ENCODE results near the gene TMPRSS3. TPM values are rescaled to one million over a fixed set of nuclear protein-coding genes. Genes with fewer than 3 reads are reported as not detected.

The TMPRSS3 gene
- total and polyA plus RNA-seq, 7 experiments from 2014 or later = 0.11 to 7.6 (median 1.5) TPM

DNA sequence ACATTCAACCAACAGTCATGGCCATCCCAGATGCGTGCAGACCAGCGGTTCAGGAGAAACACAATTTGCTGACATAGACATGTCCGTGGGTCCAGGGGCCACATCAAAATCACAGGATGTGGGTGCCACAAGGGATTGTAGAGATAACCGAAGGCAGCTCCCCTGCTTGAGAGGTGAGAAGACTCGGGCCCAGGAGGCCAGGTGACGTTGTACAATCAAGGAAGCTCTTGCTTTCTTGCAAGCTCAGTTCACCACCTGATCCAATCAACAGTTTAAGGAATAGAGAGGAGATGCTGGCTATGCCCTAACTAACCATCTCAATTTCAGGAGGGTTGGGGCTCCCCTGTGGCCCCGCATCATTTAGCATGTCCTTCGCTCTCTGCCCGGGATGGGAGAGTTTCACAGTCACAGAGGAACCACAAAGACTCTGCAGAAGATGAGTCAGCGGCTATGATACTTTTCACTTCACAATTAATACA, 27.4 kb upstream of the TMPRSS3 start:
- no peak for ATAC-seq
- H3K27ac Mint-ChIP-seq = peak overlapping the region; percentile 67 to 94 (median 89)
- Histone ChIP-seq H3K4me3 (ENCODE audit: low read length) (peak overlapping the region; percentile 5), H3K4me1 (ENCODE audit: control insufficient read depth in 2 of 2, insufficient read depth in 2 of 2, low read length in 2 of 2) (peaks cover 71 to 81% of the 10 kb centered on the region in 2 donors), H3K27ac (ENCODE audit: low read depth, low read length) (peak overlapping the region; percentile 85), H3K9me3 (ENCODE audit: control insufficient read depth in 2 of 3, low read length in 3 of 3) (no peaks in the 10 kb centered on the region), H3K36me3 (ENCODE audit: control insufficient read depth in 2 of 3, insufficient read depth in 3 of 3, low read length in 3 of 3) (peaks cover 26 to 70% (median 52%) of the 10 kb centered on the region in 3 experiments), H3K27me3 (ENCODE audit: control insufficient read depth in 2 of 2, insufficient read depth in 2 of 2, low read length in 2 of 2) (no peaks in the 10 kb centered on the region)
- intact Hi-C loops (cut with micrococcal nuclease) = loop anchor here in 1 of 2 donors (10.0 kb wide), 1 partner anchor 418 kb away; no protein-coding TSS in a partner anchor
- peaks cover 26 to 87% (median 67%) of the 10 kb centered on the region in 5 donors for H3K36me3 Mint-ChIP-seq
- H3K27me3 Mint-ChIP-seq = peaks cover 0 to 6% (median 0%) of the 10 kb centered on the region in 5 donors
- ChIA-PET POLR2A (interaction anchor here (1.0 to 10.0 kb wide), 8 partner anchors 11 to 84 kb away, joined by 3 to 181 read pairs (median 5); partner anchors contain the start of gene UBASH3A), CTCF (interaction anchor here (0.8 to 4.5 kb wide), 4 partner anchors 19 to 86 kb away, joined by 3 to 32 read pairs (median 8); partner anchors contain the start of gene UBASH3A)
- H3K9me3 Mint-ChIP-seq = peaks cover 0 to 12% (median 0%) of the 10 kb centered on the region in 11 donors
- peak in 4 of 9 donors; percentile 26 to 55 (median 39) for DNase-seq
- H3K4me3 Mint-ChIP-seq = peak overlapping the region; percentile 33 to 86 (median 78)
- H3K4me1 Mint-ChIP-seq = peaks cover 59 to 98% (median 91%) of the 10 kb centered on the region in 7 donors

DNA sequence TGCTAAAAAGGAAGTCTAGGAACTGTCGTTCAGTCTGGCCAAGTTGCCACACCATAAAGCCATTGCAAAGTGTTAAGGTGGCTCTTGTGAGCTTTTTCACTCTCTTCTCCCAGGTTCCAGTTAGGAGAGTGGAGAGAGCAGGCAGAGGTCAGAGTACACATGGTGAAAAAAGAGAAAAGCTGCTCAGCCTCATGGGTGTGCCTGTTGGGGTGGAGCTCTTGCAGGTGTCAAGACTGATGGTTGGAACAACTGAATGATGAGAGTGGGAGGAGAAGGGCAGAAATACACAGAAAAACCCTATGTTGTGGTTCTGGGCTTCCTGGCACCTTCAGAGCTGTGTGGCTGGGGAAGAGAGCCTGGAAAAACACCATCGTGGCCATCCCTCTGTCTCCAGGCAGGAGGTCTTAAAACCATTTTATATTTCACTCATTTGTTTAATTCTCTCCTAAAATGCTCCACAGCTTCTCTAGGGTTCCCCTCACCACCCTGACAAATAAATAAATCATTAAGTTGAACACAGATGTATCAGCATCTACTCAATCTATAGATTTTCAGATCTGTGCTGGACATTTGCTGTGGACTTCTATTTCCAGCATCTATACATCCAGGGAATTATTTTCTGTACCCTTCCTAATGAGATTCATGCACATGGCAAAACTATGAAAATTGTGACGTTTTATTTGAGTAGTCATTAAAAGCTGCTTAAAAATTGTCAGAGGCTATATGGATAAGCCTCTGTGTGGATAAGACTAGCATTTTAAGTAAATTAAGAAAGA, 25.4 kb upstream of the TMPRSS3 start:
- Histone ChIP-seq H3K27me3 (ENCODE audit: control insufficient read depth in 2 of 2, insufficient read depth in 2 of 2, low read length in 2 of 2) (no peaks in the 10 kb centered on the region), H3K9me3 (ENCODE audit: control insufficient read depth in 2 of 3, low read length in 3 of 3) (no peaks in the 10 kb centered on the region), H3K36me3 (ENCODE audit: control insufficient read depth in 2 of 3, insufficient read depth in 3 of 3, low read length in 3 of 3) (peaks cover 29 to 65% (median 45%) of the 10 kb centered on the region in 3 experiments), H3K4me3 (ENCODE audit: low read length) (no peak overlapping the region), H3K27ac (ENCODE audit: low read depth, low read length) (peak overlapping the region; percentile 59), H3K4me1 (ENCODE audit: control insufficient read depth in 2 of 2, insufficient read depth in 2 of 2, low read length in 2 of 2) (peaks cover 71 to 78% of the 10 kb centered on the region in 2 donors)
- ChIA-PET POLR2A (interaction anchor here (0.5 to 10.0 kb wide), 10 partner anchors 9 to 299 kb away, joined by 3 to 181 read pairs (median 4); partner anchors contain the start of gene UBASH3A), CTCF (interaction anchor here (0.7 to 4.5 kb wide), 4 partner anchors 12 to 40 kb away, joined by 3 to 32 read pairs (median 4); partner anchors contain the start of gene UBASH3A)
- peaks cover 57 to 97% (median 86%) of the 10 kb centered on the region in 7 donors for H3K4me1 Mint-ChIP-seq
- peaks cover 26 to 80% (median 66%) of the 10 kb centered on the region in 5 donors for H3K36me3 Mint-ChIP-seq
- no peak for ATAC-seq
- peaks cover 0 to 6% (median 0%) of the 10 kb centered on the region in 5 donors for H3K27me3 Mint-ChIP-seq
- H3K27ac Mint-ChIP-seq = peak overlapping the region; percentile 66 to 94 (median 83)
- intact Hi-C loops (cut with micrococcal nuclease) = loop anchor here in 1 of 2 donors (10.0 kb wide), 1 partner anchor 416 kb away; no protein-coding TSS in a partner anchor
- H3K4me3 Mint-ChIP-seq = peak overlapping the region in 9 of 10 donors; percentile 45 to 86 (median 62)
- peak in 1 of 9 donors; percentile 54 for DNase-seq
- H3K9me3 Mint-ChIP-seq = peaks cover 0 to 15% (median 0%) of the 10 kb centered on the region in 11 donors

DNA sequence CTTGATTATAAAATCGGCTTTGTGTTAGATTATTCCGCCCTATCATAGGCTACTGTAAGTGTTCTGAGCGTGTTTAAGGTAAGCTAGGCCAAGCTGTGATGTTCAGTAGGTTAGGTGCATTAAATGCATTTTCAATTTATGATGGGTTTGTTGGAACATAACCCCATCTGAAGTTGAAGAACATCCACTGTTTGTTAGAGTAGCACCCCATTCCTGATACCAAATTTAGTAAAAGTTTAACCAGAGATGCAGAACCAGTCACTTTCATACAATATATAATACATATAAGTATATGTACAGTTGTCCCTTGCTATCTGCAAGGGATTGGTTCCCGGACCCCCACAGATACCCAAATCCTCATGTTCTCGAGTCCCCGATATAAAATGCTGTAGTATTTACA, 24.0 kb upstream of the TMPRSS3 start:
- H3K4me3 ChIP-seq (ENCODE audit: low read length) = no peak overlapping the region
- peaks cover 50 to 97% (median 88%) of the 10 kb centered on the region in 7 donors for H3K4me1 Mint-ChIP-seq
- peaks cover 0 to 15% (median 0%) of the 10 kb centered on the region in 11 donors for H3K9me3 Mint-ChIP-seq
- peak overlapping the region; percentile 59 for H3K27ac ChIP-seq (ENCODE audit: low read depth, low read length)
- peaks cover 35 to 69% (median 47%) of the 10 kb centered on the region in 3 experiments for H3K36me3 ChIP-seq (ENCODE audit: control insufficient read depth in 2 of 3, insufficient read depth in 3 of 3, low read length in 3 of 3)
- H3K4me3 Mint-ChIP-seq = no peak overlapping the region
- ChIA-PET CTCF (interaction anchor here (1.1 kb wide), 1 partner anchor 29 kb away, joined by 3 read pairs; no protein-coding TSS in a partner anchor), POLR2A (interaction anchor here (2.5 to 10.0 kb wide), 2 partner anchors 11 to 18 kb away, joined by 12 to 181 read pairs; partner anchors contain the start of gene UBASH3A)
- no peaks in the 10 kb centered on the region for H3K27me3 ChIP-seq (ENCODE audit: control insufficient read depth in 2 of 2, insufficient read depth in 2 of 2, low read length in 2 of 2)
- H3K27ac Mint-ChIP-seq = peak overlapping the region in 3 of 9 donors; percentile 52 to 72 (median 67)
- ATAC-seq = no peak
- peaks cover 74 to 80% of the 10 kb centered on the region in 2 donors for H3K4me1 ChIP-seq (ENCODE audit: control insufficient read depth in 2 of 2, insufficient read depth in 2 of 2, low read length in 2 of 2)
- no peaks in the 10 kb centered on the region for H3K9me3 ChIP-seq (ENCODE audit: control insufficient read depth in 2 of 3, low read length in 3 of 3)
- H3K36me3 Mint-ChIP-seq = peaks cover 23 to 73% (median 63%) of the 10 kb centered on the region in 5 donors
- H3K27me3 Mint-ChIP-seq = no peaks in the 10 kb centered on the region
- intact Hi-C loops (cut with micrococcal nuclease) = loop anchor here (5.0 to 10.0 kb wide), 3 partner anchors 38 to 415 kb away; partner anchors contain the start of gene RSPH1 (in 1 of the 2)
- DNase-seq = no peak

DNA sequence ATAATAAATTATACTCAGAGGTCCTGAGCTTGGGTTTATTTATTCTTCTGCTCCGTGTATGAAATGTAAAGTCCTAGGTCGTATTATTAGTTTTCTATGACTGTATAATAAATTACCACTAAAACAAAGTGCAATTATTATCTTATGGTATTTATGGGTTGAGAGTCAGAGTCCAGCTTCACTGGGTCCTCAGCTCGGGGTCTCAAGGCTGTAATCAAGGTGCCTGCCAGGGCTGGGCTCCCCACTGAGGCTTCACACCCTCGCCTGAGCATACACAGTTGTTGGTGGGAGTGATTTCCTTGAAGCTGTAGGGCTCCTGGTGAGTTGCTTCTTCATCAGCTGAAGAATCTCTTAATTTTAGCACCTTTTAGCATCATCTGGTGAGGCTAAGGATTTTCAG, 23.0 kb upstream of the TMPRSS3 start:
- ChIA-PET CTCF (interaction anchor here (0.6 to 0.9 kb wide), 2 partner anchors 15 to 36 kb away, joined by 3 read pairs; partner anchors contain the start of gene UBASH3A), POLR2A (interaction anchor here (0.8 to 10.0 kb wide), 2 partner anchors 17 to 26 kb away, joined by 3 to 181 read pairs; partner anchors contain the start of gene UBASH3A)
- DNase-seq (no peak), ATAC-seq (no peak)
- H3K36me3 ChIP-seq (ENCODE audit: control insufficient read depth in 2 of 3, insufficient read depth in 3 of 3, low read length in 3 of 3) = peaks cover 44 to 75% (median 48%) of the 10 kb centered on the region in 3 experiments
- no peak overlapping the region for H3K27ac ChIP-seq (ENCODE audit: low read depth, low read length)
- Mint-ChIP-seq H3K4me1 (peaks cover 58 to 97% (median 88%) of the 10 kb centered on the region in 7 donors), H3K9me3 (peaks cover 0 to 15% (median 0%) of the 10 kb centered on the region in 11 donors), H3K27ac (peak overlapping the region in 5 of 9 donors; percentile 22 to 72 (median 55)), H3K4me3 (peak overlapping the region in 1 of 10 donors; percentile 13), H3K36me3 (peaks cover 28 to 74% (median 69%) of the 10 kb centered on the region in 5 donors), H3K27me3 (no peaks in the 10 kb centered on the region)
- no peak overlapping the region for H3K4me3 ChIP-seq (ENCODE audit: low read length)
- H3K27me3 ChIP-seq (ENCODE audit: control insufficient read depth in 2 of 2, insufficient read depth in 2 of 2, low read length in 2 of 2) = no peaks in the 10 kb centered on the region
- intact Hi-C loops (cut with micrococcal nuclease) = loop anchor here (5.0 kb wide), 2 partner anchors 37 to 78 kb away; partner anchors contain the start of gene RSPH1 (in 1 of the 2)
- peaks cover 74 to 80% of the 10 kb centered on the region in 2 donors for H3K4me1 ChIP-seq (ENCODE audit: control insufficient read depth in 2 of 2, insufficient read depth in 2 of 2, low read length in 2 of 2)
- H3K9me3 ChIP-seq (ENCODE audit: control insufficient read depth in 2 of 3, low read length in 3 of 3) = no peaks in the 10 kb centered on the region

DNA sequence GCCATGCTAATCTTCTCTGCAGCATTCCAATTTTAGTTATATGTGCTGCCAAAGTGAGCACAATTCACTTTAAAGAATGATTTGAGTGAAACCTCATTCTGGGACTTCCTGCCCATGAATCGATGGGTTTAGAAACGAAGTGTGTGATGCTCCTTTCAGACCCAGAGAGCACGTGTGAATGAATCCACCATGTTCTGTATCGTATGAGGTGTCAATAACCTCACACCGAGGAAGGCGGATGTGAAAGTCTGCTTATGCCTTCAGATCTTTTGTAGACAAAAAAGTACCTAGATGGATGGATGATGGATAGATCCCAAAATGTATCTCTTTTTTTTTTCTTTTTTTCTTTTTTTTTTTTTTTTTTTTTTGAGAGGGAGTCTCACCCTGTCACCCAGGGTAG, 21.7 kb upstream of the TMPRSS3 start:
- H3K9me3 ChIP-seq (ENCODE audit: control insufficient read depth in 2 of 3, low read length in 3 of 3) = no peaks in the 10 kb centered on the region
- H3K27ac ChIP-seq (ENCODE audit: low read depth, low read length) = no peak overlapping the region
- Mint-ChIP-seq H3K36me3 (peaks cover 32 to 72% (median 67%) of the 10 kb centered on the region in 5 donors), H3K27ac (peak overlapping the region; percentile 72 to 97 (median 89)), H3K9me3 (peaks cover 0 to 15% (median 0%) of the 10 kb centered on the region in 11 donors), H3K27me3 (no peaks in the 10 kb centered on the region), H3K4me3 (peak overlapping the region in 8 of 10 donors; percentile 39 to 78 (median 62)), H3K4me1 (peaks cover 47 to 97% (median 86%) of the 10 kb centered on the region in 7 donors)
- CTCF ChIA-PET = no interaction called here
- POLR2A ChIA-PET = interaction anchor here (2.7 to 10.0 kb wide), 2 partner anchors 13 to 16 kb away, joined by 35 to 181 read pairs; partner anchors contain the start of gene UBASH3A
- ATAC-seq = peak; percentile 25
- DNase-seq = peak in 7 of 9 donors; percentile 23 to 56 (median 36)
- peaks cover 71 to 77% of the 10 kb centered on the region in 2 donors for H3K4me1 ChIP-seq (ENCODE audit: control insufficient read depth in 2 of 2, insufficient read depth in 2 of 2, low read length in 2 of 2)
- no peaks in the 10 kb centered on the region for H3K27me3 ChIP-seq (ENCODE audit: control insufficient read depth in 2 of 2, insufficient read depth in 2 of 2, low read length in 2 of 2)
- peaks cover 58 to 78% (median 59%) of the 10 kb centered on the region in 3 experiments for H3K36me3 ChIP-seq (ENCODE audit: control insufficient read depth in 2 of 3, insufficient read depth in 3 of 3, low read length in 3 of 3)
- H3K4me3 ChIP-seq (ENCODE audit: low read length) = no peak overlapping the region
- intact Hi-C loops (cut with micrococcal nuclease) = loop anchor here (5.0 kb wide), 2 partner anchors 35 to 80 kb away; partner anchors contain the start of gene RSPH1 (in 1 of the 2)

Measured in naive thymus-derived CD4-positive, alpha-beta T cell (primary cell).